Smooth muscle cell of the pulmonary artery (primary cell): ENCODE results near the gene FASN. TPM values are rescaled to one million over a fixed set of nuclear protein-coding genes. Genes with fewer than 3 reads are reported as not detected.

ENCODE experiments used
- total RNA-seq: library from RNA; depleted of rRNA; stranded (reverse); fragments of >200 nt; gene quantifications from 2 replicates; pipeline ENCODE4 v1.2.3, GENCODE V29; 2014

The FASN gene
- 126 and 301 TPM in 2 replicates for total RNA-seq

DNA sequence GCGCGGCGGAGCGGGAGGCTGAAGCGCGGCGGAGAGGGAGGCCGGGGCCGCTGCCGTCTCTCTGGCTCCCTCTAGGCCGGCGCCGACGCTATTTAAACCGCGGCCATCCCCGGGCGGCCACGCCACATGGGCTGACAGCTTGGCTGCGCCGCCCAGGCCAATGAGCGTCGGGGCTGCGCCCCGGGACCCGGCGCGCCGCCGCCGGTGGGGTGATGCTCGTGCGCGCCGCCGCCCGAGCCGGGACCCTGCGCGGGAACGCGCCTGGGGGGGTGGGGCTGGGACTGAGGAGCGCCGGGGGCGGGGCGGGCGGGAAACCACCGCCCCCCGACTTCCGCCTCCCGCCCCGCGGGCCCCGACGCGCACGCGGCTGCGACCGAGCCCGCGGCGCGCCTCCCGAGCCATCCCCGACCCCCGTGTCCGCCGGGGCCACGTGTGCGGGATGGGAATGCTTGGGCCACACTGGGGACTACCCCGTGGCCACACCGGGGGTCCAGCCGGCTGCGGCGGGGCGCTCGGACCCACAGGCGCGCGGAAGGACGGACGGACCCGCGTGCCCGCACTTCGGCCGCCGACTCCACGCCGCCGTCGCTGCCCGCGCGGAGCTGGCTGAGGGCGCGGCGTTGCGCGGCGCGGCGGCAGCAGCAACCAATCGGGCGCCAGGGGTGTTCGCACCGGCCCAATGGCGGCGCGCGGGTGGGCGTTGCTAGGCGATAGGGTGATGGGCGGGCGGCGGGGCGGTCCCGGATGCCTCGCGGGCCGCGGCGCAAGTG, at the start of gene FASN:
Gene FASN (minus strand): TSS at position 68 of the 770 bp plus-strand sequence. CDS start 1,791 bp downstream, outside the sequence.

DNA sequence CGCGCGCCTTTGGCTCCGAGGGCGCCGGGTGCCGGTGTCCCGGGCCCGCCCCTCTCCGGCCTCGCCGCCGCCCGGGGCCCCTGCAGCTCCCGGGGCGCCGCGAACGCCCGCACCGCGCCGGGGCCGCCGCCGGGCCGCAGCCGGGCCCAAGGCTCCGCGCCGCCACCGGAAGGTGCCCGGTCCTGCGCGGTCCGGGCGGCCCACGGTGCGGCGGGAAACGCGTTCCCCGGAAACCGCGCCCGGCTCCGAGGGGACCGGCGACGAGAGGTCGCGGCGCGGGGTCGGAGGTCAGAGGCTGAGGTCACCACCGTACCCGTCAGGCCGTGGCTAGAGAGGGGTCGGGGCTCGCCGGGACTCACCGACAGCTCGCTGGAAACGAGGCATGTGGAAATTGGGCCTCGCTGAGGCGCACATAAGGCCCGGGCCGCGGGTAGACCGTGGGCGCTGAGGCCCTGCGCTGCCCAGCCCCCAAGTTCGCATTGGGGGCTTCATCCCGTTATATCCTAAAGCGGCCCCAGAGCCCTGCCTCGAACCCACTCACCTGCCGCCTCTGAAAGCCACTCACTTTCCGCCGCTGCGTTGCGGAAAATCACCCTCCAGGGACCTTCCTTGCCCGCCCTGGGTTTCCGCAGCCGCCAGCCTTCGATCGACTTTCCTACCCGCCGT, 32.3 kb downstream of the FASN start, which contains the start of gene DUS1L:
Gene DUS1L (minus strand): TSS at position 167 of the 666 bp plus-strand sequence. CDS start 745 bp downstream, outside the sequence.

DNA sequence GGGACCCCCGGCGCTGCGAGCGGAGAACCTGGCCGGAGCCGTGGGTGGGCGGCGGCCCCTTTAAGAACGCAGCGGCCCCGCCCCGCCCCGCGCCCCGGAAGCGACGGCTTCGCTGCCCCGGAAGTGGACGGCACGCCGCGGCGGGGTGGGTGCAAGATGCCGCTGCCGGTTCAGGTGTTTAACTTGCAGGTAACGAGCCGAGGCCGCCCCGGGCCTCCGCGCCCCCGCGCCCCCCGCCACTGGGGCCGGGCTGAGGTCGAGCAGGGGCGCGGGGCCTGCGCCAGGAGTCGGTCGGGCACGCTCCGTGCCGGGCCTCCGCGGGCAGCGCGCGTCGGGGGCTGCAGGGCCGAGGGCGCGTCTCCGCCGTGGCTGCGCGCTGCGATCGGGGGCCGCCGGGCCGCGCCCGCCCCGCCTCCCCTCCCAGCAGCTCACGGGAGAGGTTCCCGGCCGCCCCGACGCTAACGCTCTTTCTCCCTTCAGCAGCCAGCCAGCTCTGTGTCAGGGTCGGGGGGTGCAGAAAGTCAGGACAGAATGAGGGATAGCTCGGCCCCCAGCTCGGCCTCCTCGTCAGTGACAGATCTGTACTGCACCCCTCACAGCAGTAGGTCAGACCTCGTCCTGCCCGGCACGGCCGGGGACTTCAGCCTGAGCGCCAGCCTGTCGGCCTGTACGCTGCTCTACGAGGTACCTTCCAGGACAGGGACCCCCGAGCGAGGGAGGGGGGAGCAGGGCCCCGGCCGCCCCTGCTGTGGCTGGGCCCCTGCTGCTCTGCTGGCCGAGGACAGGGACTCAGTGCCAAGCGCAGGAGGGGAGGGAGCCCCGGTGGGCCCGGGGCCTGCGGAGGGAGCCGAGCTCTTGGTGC, 46.0 kb downstream of the FASN start, which contains the start of the genes GPS1 and RFNG:
Gene GPS1 (plus strand): TSS at position 123 of the 862 bp plus-strand sequence. CDS start 34 bp downstream, at position 157.
Gene RFNG (minus strand): TSS at position 36 of the 862 bp plus-strand sequence. CDS start 45 bp downstream, outside the sequence.

DNA sequence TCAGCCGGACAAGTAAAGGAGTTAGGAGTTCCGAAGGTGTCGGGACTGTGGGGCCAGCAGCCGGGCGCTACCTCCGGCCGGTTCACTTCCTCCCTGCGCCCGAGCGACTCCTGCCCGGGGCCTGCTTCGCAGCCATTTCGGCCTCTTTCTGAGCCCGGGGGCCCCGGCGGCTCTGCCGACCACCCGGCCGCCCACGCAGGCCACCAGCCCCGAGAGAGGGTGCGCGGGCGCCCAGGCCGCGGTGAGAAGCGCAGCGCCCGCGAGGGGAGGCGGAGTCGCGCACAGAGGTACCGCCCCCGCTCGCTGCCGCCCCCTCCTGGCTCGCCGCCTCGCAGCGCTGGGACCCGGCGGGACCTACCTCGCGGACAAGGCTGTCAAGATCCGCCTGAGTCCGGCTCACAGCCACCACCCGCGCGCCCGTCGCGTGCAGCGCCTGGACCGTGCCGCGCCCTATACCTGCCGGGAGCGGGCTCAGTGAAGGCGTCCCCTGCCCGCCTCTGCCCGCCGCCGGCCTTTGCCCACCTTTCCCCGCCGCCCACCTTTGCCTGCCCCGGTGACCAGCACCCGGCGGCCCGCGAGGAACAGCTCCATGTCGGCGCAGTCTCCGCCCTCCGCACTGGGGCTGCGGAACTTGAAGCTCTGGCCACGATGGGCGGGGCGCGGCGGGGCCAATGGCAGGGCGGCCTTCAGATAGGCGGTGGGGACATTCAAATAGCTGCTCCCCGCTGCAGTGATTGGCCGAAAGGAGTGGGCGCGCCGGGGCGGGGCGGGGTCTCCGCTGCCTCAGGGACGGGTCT, 60.7 kb downstream of the FASN start, which contains the start of gene DCXR:
Gene DCXR (minus strand): TSS at position 606 of the 797 bp plus-strand sequence. CDS start 15 bp downstream, at position 591.

DNA sequence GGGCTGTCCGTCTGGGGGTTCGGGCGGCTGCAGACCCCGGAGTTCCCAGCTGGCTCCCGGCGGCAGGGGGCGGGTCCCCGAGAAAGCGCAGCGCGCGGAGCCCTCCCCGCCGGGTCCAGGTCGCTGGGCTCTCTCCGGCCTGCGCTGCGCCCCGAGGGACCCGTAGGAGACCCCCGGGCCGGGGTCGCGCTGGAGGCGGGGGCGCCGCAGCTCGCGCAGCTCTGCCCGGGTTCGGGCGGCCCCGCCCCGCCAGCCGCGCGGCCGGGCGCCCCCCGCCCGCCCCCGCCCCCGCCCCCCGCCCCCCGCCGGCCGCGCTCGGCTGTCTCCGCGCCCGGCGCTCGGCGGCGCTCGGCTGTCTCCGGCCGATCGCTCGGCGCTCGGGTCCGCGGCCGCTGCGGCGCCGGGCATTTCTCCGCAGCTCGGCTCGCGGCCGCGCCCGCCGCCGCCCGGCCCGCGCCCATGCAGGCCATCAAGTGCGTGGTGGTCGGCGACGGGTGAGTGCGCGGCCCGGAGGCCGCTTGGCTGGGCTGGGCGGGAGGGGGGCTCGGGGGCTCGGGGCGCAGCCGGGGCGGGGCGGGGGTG, 66.6 kb downstream of the FASN start, which contains the start of gene RAC3:
Gene RAC3 (plus strand): TSS at position 376 of the 582 bp plus-strand sequence. CDS start 84 bp downstream, at position 460.

Other genes with a start within 250 kb of the FASN start
- gene P4HB, start 237.7 kb downstream of the FASN start, total RNA-seq = 3,676 and 4,428 TPM in 2 replicates
- gene ARHGDIA, start 226.9 kb downstream of the FASN start, total RNA-seq = 216 and 298 TPM in 2 replicates
- 64.1 and 80.7 TPM in 2 replicates for gene ALYREF, start 206.7 kb downstream of the FASN start, total RNA-seq
- gene ANAPC11, start 206.5 kb downstream of the FASN start, total RNA-seq = 106 TPM in 2 replicates
- 0.39 and 0.92 TPM in 2 replicates for gene NPB, start 196.0 kb downstream of the FASN start, total RNA-seq
- 29.5 and 50.7 TPM in 2 replicates for gene PCYT2, start 186.8 kb downstream of the FASN start, total RNA-seq
- gene SIRT7, start 180.1 kb downstream of the FASN start, total RNA-seq = 12.8 and 20.4 TPM in 2 replicates
- gene MAFG, start 170.5 kb downstream of the FASN start, total RNA-seq = 21.5 and 38.8 TPM in 2 replicates
- 140 and 202 TPM in 2 replicates for gene PYCR1, start 160.9 kb downstream of the FASN start, total RNA-seq
- not detected in 2 replicates for gene MYADML2, start 151.0 kb downstream of the FASN start, total RNA-seq
- 0.13 TPM in 1 of 2 replicates, not detected in the other for gene NOTUM, start 137.0 kb downstream of the FASN start, total RNA-seq
- gene ASPSCR1, start 120.6 kb downstream of the FASN start, total RNA-seq = 19.7 and 31.8 TPM in 2 replicates
- 10.2 and 12.8 TPM in 2 replicates for gene CENPX, start 75.4 kb downstream of the FASN start, total RNA-seq
- gene LRRC45, start 74.9 kb downstream of the FASN start, total RNA-seq = 8.5 and 10.1 TPM in 2 replicates
- gene RAC3, start 66.6 kb downstream of the FASN start, total RNA-seq = 4.6 and 11.7 TPM in 2 replicates
- 25.3 and 37.0 TPM in 2 replicates for gene DCXR, start 60.5 kb downstream of the FASN start, total RNA-seq
- gene RFNG, start 46.4 kb downstream of the FASN start, total RNA-seq = 54.0 and 89.8 TPM in 2 replicates
- 75.1 and 103 TPM in 2 replicates for gene GPS1, start 46.3 kb downstream of the FASN start, total RNA-seq
- gene DUS1L, start 32.4 kb downstream of the FASN start, total RNA-seq = 38.6 and 57.9 TPM in 2 replicates
- 14.5 and 18.1 TPM in 2 replicates for gene CCDC57, start 114.6 kb upstream of the FASN start, total RNA-seq
- 445 and 707 TPM in 2 replicates for gene SLC16A3, start 130.8 kb upstream of the FASN start, total RNA-seq
- 55.1 and 77.7 TPM in 2 replicates for gene CSNK1D, start 175.5 kb upstream of the FASN start, total RNA-seq
- 0.20 TPM in 1 of 2 replicates, not detected in the other for gene CD7, start 219.4 kb upstream of the FASN start, total RNA-seq
- gene SECTM1, start 235.5 kb upstream of the FASN start, total RNA-seq = 3.1 and 9.6 TPM in 2 replicates